Measurements from ENCODE around the gene MYBPH. TPM values are rescaled to one million over a fixed set of nuclear protein-coding genes. Genes with fewer than 3 reads are reported as not detected.

The MYBPH gene
- total and polyA plus RNA-seq, 10 of the 15 experiments (the other 5 are each of a cell fraction or from before 2014, with no cell fraction given): 0.06 to 0.10 TPM; not detected in 8

DNA sequence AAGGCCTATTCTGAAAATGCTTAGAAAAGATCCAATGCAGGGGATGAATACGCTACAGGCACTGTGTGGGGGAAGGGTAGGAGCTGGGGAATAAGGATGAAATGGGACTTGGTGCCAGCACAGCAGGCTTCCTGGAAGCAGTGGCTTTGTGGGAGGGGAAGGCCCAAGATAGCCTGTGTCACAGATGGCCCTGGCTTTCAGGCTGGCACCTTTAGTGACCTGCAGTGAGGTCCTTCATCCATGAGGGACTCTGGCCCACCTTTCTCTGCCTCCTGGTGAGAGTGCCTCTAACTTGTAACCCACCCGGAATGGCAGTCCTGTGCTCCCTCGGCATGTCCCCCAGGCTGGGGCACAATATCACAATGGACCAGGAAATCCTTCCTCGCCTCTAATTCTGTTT lies 10.0 kb upstream of the MYBPH start:
- ChIA-PET RAD21 (ENCODE audit: unreplicated experiment) (interaction anchor here (0.7 kb wide), 1 partner anchor 12 kb away, joined by 3 read pairs; no protein-coding TSS in a partner anchor), CTCF (interaction anchor here (1.2 to 1.6 kb wide), 5 partner anchors 9 to 146 kb away, joined by 3 to 7 read pairs (median 4); no protein-coding TSS in a partner anchor), SMC1A (ENCODE audit: uncharacterized antibody, unreplicated experiment) (interaction anchor here (3.4 kb wide), 1 partner anchor 12 kb away, joined by 10 read pairs; no protein-coding TSS in a partner anchor), POLR2A (no interaction called here)
- no peak overlapping the region for H2AFZ ChIP-seq (ENCODE audit: control insufficient read depth, low read depth, low read length)
- H3K4me2 ChIP-seq (ENCODE audit: control insufficient read depth, insufficient read depth): no peak overlapping the region
- no peak overlapping the region for H3K27ac ChIP-seq (ENCODE audit: control insufficient read depth, insufficient read depth)
- H4K20me1 ChIP-seq (ENCODE audit: control insufficient read depth, insufficient read depth): no peaks in the 10 kb centered on the region
- no peaks in the 10 kb centered on the region for H3K79me2 ChIP-seq (ENCODE audit: control insufficient read depth, insufficient read depth, low read length)
- in situ Hi-C loops (cut with MboI) (no loop called here), intact Hi-C loops (cut with micrococcal nuclease; ENCODE audit: unreplicated experiment) (no loop called here)
- no peak for ATAC-seq
- TF ChIP-seq, protein P1, sequence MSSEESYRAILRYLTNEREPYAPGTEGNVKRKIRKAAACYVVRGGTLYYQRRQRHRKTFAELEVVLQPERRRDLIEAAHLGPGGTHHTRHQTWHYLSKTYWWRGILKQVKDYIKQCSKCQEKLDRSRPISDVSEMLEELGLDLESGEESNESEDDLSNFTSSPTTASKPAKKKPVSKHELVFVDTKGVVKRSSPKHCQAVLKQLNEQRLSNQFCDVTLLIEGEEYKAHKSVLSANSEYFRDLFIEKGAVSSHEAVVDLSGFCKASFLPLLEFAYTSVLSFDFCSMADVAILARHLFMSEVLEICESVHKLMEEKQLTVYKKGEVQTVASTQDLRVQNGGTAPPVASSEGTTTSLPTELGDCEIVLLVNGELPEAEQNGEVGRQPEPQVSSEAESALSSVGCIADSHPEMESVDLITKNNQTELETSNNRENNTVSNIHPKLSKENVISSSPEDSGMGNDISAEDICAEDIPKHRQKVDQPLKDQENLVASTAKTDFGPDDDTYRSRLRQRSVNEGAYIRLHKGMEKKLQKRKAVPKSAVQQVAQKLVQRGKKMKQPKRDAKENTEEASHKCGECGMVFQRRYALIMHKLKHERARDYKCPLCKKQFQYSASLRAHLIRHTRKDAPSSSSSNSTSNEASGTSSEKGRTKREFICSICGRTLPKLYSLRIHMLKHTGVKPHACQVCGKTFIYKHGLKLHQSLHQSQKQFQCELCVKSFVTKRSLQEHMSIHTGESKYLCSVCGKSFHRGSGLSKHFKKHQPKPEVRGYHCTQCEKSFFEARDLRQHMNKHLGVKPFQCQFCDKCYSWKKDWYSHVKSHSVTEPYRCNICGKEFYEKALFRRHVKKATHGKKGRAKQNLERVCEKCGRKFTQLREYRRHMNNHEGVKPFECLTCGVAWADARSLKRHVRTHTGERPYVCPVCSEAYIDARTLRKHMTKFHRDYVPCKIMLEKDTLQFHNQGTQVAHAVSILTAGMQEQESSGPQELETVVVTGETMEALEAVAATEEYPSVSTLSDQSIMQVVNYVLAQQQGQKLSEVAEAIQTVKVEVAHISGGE (CRISPR knock-in tag; IDR thresholded peaks at IDR 0.05): no peak
- TF ChIP-seq SP1 (IDR thresholded peaks at IDR 0.05; ENCODE audit: low read depth, low read length): no peak
- no peak for TF ChIP-seq ETV6 (conservative IDR thresholded peaks at IDR 0.05 in 1 of 2, IDR thresholded peaks at IDR 0.05 in 1 of 2; ENCODE audit: borderline replicate concordance in 1 of 2, low read depth in 1 of 2)
- no peak for TF ChIP-seq POLR2A (IDR thresholded peaks at IDR 0.05; ENCODE audit: low read depth, low read length)
- no peak for TF ChIP-seq IKZF2 (IDR thresholded peaks at IDR 0.05)
- no peak for TF ChIP-seq TCF3 (IDR thresholded peaks at IDR 0.05; ENCODE audit: borderline replicate concordance, insufficient read depth, low read depth, low read length)
- TF ChIP-seq SUPT20H (IDR thresholded peaks at IDR 0.05; ENCODE audit: borderline replicate concordance, control insufficient read depth, low read depth, low read length): no peak
- TF ChIP-seq BACH1 (IDR thresholded peaks at IDR 0.05; ENCODE audit: borderline replicate concordance): no peak
- no peak for TF ChIP-seq SIN3A (IDR thresholded peaks at IDR 0.05; ENCODE audit: low read depth, low read length)
- TF ChIP-seq RFX5 (IDR thresholded peaks at IDR 0.05; ENCODE audit: low read depth, low read length): no peak
- TF ChIP-seq TCF12 (IDR thresholded peaks at IDR 0.05; ENCODE audit: low read depth, low read length): no peak
- TF ChIP-seq BCL11A (IDR thresholded peaks at IDR 0.05; ENCODE audit: low read depth, low read length): no peak
- no peak for TF ChIP-seq MEF2B (IDR thresholded peaks at IDR 0.05; ENCODE audit: partially characterized antibody, poor library complexity, severe bottlenecking)
- no peak for TF ChIP-seq BMI1 (IDR thresholded peaks at IDR 0.05; ENCODE audit: borderline replicate concordance)
- TF ChIP-seq CBX3 (IDR thresholded peaks at IDR 0.05; ENCODE audit: borderline replicate concordance, low read depth): no peak
- no peak for TF ChIP-seq WRNIP1 (IDR thresholded peaks at IDR 0.05; ENCODE audit: borderline replicate concordance, low read depth, low read length)
- no peak for TF ChIP-seq JUND (IDR thresholded peaks at IDR 0.05; ENCODE audit: low read depth, low read length)
- BruUV-seq (replicated peaks): no TSS peak
- FAIRE-seq: no peak
- H3K9ac ChIP-seq (ENCODE audit: control insufficient read depth, insufficient read depth, low read length): no peak overlapping the region
- no peak for DNase-seq (ENCODE audit: low read depth, low spot score)
- 29% methylated on average over 4 of the region's 4 CpGs for WGBS (ENCODE audit: insufficient coverage, insufficient replicate concordance, low lambda C conversion rate, missing lambda C conversion rate)
- H3K4me3 ChIP-seq: no peak overlapping the region
- no peaks in the 10 kb centered on the region for H3K4me1 ChIP-seq (ENCODE audit: control insufficient read depth, insufficient read depth, low read length)
- no peaks in the 10 kb centered on the region for H3K36me3 ChIP-seq (ENCODE audit: control insufficient read depth in 2 of 2, insufficient read depth in 2 of 2, low read length in 1 of 2)
- no peaks in the 10 kb centered on the region for H3K9me3 ChIP-seq (replicated peaks; ENCODE audit: control insufficient read depth, insufficient read depth, low read length)
- H3K27me3 ChIP-seq (replicated peaks in 1 of 2; ENCODE audit: control insufficient read depth in 2 of 2, insufficient read depth in 2 of 2, low read length in 1 of 2): no peaks in the 10 kb centered on the region; a peak in 1 of 4 replicates
